Activated T-helper 1 cell treated with anti-CD3 and anti-CD28 coated beads, Interleukin-2, amount 50 U/mL, for 16 hours (primary cell): ENCODE measurements around the gene ASIC2.

ENCODE experiments used
- DNase-seq, 2 donors: peaks; one replicate each; pipeline ENCODE4 v3.0.0-alpha.2; 2020; ENCODE audit warnings: low read depth in 1 of 2, low spot score in 1 of 2

ASIC2 gene

DNA sequence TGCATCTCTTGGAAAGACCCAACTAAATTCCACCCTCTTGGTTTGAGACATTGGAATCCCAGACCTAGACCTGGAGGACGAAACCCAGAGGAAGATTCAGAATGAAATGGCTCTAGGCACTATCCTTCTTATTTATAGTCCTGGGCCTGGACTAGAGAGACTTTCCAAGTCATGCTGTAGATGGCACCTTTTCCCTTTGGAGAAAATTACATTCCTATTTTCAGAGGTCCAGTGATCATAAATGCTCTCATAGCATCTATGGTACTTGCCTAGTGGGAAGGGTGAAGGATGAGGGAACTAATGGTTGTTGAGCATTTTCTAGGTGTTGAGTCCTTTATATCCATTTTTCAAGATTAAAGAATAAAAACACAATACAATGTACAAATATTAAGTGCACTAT is 264.3 kb downstream of the ASIC2 start:
- DNase-seq, result no peak

DNA sequence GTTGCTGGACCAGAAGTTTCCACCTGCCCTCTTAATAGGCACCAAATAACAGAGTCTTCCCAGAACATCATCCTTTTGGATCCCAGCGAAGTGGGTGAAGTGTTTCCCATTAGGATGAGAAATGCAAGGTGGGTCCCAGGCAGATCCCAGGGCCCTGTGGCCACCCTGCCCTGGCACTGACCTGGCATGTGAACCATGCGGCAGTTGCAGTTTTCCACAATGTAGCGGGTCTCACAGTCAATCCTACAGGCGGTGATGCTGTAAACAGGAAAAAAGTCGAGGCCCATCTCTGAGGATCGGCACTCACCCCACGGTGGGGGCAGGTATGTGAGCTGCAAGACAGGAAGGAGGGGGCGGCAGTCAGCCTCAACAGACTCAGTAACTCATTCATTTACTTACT is 265.0 kb downstream of the ASIC2 start:
- no peak for DNase-seq

DNA sequence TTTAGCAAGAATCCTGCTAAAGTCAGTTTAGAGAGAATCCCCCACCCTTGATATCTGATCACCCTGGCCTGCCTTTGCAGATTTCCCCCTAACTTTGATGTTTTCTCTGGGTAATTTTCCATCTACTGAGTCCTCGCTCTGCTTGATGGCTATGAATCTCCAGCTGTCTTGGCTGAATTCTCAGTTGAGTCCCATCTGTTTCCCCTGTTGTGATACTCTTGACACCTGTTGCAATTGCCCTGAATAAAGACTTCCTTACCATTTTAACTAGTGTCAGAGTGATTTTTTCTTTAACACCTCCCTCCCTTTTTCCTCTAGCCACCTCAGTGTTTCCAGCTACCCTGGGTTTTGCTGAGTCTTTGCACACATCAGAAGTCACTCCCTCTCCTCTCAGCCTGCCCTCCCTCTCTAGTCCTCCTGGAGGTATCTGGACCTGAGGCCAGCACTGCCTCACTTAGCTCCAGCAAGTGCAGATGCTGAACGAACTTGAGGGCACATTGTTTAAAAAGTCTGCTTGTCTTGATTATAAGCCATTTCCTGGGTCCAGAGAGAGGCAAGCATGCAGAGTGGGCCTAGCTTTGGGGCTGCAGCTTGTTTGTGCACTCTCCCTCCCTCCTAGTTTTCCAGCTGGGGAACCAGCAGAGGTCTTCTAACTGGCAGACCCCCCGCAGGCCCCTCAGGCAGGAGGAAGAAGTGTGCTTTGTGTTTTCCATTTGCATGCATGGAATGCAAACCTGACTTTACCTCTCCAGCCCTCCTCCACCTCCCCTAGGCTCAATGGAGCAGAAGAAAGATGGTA is 268.2 kb downstream of the ASIC2 start:
- no peak for DNase-seq

DNA sequence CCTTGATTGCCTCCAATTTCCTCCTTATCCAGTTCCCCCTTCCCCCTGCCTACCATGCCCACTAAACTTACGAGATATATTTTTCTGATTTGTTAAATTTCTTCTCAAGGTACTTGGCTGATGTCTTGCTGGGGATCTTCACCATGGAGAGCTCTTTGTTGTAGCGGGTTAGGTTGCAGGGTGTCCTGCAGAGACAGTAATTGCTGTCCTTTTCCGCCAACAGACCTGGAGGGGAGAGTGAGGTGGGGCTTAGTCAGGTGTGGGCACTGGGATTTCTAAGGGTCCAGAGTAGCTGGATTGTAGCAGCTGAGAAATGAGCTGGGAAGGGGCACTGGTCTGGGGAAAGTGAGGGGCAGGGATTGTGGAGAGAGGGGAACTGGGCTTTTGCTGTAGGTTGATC is 269.3 kb downstream of the ASIC2 start:
- no peak for DNase-seq

DNA sequence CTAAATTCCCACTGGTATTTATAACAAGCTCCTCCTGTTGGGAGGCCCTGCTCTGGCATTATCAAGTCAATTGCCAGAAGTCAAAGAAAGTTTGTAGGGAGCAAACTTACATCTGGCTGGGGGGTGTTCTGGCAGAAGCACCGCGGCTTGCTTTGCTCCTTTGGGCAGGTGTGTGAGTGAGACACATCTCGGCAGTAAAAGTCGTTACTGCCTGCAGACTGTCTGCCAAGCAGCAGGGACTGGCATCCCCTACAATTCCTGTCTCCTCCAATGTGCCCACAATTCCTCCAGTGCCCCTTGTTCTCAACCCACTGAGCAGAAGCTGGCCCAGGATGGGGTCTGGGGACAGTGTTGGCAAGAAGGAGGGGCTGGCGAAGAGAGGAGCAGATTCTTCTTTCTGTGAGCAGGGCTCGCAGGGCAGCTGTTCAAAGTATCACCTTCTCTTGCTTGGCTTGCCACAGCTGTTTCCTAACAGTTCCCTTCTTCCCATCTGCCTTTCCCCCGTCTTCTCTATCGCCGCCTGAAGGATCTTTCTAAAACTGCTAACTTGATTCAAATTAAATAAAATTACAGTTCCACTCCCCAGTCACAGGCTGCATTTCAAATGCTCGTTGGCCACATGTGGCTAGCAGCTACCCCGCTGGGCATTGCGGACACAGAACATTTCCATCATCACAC is 271.2 kb downstream of the ASIC2 start:
- DNase-seq, result no peak

DNA sequence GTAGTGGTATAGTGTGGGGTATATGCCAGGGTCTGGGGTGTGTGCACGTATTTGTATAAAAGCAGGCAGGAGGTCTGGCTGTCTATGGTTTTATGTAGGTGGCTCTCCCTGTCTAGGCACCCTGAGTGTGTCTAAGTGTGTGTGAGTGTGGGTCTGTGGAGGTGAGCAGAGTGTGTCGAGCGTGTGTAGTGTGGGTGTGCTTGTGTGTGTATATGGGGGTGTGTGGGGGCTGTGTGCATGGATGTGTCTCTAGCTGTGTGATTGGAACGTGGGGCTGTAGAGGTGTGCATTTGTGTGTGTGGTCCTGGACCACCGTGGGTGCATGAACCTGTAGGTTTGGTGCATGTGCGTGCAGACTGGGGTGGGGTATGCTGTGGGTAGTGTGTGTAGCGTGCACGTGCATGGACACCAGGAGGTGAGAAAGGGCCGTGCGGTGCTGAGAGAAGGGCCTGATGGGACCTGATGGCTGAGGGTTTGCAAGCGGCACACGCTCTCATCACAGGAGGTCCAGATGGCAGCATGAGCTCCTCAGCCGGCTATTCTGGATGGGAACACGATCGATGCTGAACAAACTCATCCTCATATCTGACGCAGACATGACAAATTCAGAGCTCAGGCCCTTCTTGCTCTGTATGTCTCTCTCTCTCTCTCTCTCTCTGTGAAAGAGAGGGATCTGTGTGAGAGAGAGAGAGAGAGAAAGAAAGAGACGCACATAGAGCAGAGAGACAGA is 273.8 kb downstream of the ASIC2 start:
- no peak for DNase-seq

DNA sequence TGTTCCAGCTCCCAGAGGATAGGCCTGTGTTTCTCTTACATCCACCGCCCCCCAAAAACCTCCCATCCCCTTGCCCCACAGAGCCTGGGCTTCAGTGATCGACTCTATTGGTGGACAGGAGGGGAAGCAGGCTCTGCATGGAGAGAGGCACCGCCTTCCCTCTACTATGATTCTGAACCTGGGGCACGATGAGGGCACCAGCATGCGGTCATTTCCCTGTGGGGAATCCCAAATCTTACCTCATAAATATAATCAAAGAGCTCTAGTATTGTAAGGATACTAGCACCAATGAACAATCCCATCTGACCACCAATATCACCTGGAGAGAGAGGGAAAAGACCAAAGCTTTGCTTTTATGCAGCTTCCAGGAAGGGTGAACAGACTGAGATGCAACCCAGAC is 275.7 kb downstream of the ASIC2 start:
- DNase-seq, result no peak

DNA sequence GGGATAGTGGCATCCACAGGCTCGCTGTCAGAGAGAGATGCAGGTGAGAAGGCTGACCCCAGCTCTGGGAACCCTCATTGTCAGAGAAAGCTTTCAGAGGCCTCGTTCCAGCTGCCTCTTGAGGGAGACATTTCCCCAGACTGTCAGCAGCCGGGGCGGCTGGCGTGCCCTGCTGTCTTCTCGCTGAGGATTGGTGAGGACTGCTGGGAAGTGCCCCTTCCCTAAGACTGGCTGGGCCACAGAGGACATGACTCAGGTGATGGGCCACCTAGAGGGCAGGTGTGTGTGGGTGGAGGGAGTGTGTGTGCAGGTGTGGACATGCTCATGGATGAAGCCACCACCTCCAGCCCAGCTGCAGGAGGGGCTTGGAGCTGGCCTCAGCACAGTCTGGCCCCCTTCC is 276.2 kb downstream of the ASIC2 start:
- DNase-seq, result no peak

DNA sequence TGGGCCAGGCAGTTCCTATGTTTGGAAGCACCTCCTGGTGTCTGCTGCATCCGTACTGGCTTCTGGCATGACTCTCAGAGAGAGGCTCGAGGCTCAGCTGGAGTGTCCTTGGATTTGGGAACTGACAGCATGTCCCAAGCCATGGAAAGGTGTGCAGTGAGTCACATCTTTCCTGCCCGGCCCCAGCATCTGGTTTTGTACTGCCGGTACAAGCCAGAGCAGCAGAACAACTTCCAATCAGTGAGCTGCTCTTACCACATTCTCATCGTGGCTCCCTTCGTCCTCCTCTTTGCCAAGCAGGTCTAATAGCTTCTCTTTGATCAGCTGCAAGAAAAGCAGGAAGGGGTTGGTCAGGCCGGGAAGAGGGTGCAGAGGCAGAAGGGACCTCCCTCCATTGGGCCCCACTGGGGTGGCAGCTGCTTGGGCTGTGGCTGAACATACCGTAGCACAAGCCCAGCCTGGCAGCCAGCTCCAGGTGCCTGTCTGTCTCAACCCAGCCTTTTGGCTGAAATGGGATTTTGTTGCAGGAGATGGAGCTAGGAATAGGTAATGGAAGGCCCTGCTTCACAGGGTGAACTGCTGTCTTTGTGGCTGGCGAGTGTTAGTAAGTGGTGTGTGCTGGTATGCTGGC is 277.3 kb downstream of the ASIC2 start:
- DNase-seq, result no peak

DNA sequence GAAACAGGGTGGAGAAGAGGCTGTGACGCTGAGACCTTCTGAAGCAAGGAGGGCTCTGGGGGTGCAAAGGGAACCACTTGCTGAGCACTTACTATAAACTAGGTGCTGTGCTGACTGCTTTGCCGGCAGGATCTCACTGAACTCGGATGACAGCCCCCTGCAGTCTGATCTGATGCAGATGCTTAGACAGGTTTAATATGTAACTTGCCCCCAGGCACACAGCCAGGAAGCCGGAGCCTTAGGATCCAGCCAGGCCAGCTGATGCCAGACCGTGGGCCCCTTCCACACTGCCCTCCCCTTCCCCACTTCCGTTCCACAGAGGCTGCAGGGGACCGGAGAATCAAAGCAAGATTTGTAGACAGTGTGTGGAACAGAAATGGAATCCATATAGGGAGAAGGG is 278.3 kb downstream of the ASIC2 start:
- no peak for DNase-seq

DNA sequence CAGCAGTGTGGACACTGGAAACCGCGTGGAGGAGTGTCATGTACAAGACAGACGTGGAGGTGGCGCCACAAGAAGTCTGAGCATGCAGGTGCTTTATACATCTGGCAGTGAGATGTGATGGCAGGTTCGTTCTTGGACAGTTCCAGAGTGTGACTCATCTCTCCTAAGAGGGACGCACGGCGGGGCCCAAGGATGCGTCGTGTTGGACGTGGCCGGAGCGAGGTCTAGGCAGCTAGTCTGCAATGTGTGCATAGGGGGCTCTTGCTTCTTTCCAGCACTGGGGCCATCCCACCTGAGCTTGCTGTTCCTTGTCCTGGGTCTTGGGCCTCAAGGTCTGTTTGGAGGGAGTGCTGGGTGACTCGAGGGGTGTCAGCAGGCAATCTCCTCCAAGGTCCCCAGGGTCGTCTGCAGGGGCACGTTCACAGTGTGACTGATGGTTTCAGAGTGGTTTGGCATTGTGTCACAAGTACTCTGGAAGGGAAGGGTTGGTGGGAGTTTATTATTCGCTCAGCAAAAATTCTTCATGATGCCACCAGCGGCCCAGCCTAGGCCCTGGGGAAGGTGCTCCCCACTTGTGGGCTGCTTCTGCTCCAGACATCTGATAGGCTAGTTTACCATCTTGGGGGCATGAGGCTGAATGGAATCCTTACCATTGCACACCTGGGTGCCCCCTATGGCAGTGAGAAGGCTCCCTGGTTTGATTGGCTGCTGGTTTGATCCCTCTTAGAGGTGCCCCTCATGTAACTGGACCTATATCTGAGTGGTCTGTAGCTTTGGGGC is 279.3 kb downstream of the ASIC2 start:
- no peak for DNase-seq

DNA sequence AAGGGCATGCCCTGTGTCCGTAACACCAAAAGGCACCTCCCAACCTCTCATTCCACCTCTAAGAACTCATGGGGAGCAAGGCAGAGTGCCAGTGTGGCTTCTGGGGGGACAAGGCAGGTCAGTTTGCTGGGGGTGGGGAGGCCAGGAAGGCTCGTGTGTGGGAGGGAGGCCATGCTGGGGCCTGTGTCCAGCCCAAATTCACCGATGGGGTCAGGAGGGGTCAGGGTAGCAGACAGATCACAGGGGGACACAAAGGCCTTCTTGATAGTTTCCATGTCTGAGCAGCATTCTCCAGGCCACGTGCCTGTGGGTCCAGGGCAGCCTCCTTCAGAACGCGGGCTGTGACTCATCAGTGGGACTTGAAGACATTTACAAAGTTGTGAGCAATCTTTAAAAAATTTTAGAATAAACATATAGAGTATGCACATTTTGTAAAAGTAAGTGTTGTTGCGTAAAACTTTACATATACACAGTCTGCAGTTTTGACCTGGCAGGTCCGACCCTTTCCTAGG is 280.5 kb downstream of the ASIC2 start:
- DNase-seq, result no peak

DNA sequence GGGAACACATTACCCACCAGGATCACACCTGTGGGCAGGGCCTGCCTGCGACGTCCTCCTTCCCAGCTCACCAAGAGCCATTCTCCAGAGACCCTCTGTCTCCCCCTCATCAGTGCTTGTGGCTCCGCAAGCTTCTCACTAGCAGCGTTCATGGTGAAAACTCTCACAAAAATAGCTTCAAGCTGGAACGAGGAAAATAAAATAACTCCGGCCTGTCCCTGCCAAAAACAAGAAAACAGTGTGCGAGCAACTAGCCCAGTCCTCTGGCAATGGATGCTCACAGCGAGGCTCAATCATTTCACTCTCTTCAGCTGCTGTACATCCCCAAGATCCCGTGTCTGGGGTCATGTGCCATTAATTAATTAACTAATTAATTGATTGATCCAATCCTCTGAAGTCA is 283.5 kb downstream of the ASIC2 start:
- no peak for DNase-seq

DNA sequence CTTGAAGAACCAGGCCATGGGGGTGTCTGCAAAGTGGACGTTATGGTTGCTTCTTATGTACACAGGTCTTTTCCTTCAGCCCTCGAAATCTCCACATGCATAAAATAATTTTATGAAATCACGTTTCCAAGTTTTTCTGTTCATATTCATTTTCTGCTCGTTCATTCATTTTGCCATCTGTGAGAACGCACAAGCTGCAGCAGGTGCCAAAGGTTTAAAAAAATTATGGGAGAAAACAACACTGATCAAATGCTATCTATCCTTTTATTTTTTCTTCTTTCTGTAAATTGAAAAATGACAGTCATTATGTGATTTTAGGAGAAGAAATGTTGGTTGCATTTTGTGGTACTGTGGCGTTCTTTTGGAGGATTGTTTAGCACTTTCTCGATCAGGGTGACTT is 285.9 kb downstream of the ASIC2 start:
- no peak for DNase-seq

DNA sequence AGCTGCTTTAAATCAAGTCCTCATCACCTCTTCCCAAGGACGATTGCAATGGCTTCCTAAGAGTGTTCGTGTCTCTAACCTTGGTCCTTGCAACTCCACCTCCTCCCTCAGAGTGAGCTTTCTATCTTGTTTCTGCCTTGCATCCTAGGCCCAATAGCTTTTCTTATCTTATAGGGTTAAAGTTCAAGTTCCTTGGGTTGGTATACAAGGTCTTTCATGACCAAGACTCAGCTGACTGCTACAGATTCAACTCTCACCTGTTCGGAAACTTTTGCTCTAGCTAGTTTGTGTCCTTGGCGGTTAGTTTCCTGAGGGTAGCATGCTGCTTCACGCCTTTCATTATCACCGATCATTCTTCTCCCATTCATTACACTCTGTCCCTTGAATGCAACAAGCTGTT is 290.8 kb downstream of the ASIC2 start:
- no peak for DNase-seq

DNA sequence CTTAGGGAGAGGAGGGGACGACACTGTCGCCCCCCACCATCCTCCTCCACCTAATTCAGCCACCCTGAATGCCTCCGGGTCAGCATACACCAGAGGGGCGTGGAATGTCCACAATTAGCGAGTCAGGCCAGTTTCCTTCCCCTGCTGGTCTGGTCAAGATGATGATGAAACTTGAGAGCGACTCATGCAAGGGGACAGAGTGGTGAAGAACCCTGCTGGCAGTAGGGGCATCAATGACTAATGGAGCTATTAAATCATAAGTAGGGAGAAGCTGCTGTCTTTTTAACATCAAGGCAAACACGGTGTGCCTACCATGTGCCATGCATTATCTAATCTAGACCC is 294.2 kb downstream of the ASIC2 start:
- DNase-seq, result no peak

DNA sequence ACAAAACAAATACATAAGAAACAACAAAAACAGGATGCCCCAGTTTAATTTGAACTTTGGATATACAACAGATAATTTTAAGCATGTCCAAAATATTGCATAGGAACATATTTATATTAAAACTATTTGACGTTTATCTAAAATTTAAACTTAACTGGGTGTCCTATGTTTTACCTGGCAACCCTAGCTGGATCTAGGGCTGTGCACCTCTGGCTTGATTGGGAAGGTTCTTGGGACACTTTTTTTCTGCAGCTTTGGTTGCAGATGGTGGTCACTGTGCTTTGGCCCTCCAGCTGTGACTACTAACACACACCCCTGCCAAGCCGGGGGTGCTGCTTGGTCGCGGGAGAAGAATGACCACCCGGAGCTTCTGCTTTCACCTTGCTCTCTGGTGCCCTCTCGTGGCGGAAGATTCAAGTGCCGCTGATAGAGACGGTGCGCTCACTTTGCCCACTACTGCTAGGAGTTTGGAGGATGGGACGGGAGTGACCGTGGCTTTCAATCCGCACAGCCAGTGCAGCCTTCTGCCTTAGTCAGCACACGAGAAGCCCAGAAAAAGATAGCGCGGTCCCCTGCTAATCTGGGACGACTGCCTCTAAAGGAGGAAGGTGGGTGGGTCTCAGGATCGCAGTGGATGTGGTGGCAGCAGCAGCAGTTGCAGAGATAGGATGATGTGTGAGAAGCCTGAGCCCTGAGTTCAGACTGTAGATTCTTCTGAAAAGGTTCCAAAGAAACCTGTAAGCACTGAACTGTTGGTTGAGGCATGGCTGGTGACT is 294.8 kb downstream of the ASIC2 start:
- peak; percentile 51 to 62 for DNase-seq

DNA sequence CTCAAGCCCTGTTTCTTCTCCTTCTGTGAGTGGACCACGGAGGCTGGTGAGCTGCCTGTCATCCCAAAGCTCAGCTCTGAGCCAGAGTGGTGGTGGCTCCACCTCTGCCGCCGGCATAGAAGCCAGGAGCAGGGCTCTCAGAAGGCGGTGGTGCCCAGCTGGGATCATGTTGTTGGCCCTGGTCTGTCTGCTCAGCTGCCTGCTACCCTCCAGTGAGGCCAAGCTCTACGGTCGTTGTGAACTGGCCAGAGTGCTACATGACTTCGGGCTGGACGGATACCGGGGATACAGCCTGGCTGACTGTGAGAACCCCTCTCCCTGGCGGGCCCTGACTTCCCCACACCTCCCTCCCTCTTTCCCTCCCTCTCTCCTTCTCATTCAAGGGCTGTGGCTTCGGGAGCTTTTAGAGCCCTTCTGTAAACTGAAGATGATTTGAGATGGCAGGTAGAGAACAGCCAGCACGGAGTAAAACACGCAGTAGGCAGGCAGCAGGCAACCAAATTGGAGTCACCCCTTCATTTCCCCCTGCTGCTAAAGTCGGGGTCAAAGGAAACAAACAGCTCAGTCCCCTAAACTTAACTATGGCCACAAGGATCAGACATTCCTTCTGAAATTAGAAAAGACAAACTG is 297.6 kb downstream of the ASIC2 start:
- no peak for DNase-seq

DNA sequence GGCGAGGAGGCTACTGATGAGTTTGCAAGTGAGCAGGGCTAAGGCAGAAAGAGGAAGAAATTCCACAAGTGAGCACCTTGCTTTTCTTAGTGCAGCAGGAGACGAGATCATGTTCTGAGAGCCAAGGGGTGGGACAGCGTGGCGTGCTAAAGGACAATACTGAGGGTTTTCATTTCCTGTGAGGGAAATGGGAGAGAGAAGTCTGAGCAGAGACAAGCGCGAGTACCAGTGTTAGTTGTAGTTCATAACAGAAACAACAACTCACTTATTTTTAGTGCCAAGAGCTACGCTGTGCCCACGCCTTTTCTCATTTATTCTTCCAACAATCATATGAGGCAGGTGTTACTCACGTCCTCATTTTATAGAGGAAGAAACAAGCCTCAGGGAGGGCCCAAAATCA is 299.1 kb downstream of the ASIC2 start:
- no peak for DNase-seq
